ENCODE results near the gene ZBTB7C. TPM values are rescaled to one million over a fixed set of nuclear protein-coding genes. Genes with fewer than 3 reads are reported as not detected.

Gene ZBTB7C
- total RNA-seq, 1 donor from 2014 or later: 13.0 TPM

- no peak for TF ChIP-seq CTCF (conservative IDR thresholded peaks at IDR 0.05)
- Mint-ChIP-seq H3K36me3 (peaks cover 4% of the 10 kb centered on the region), H3K4me1 (ENCODE audit: unreplicated experiment) (peaks cover 35% of the 10 kb centered on the region), H3K27me3 (peaks cover 38% of the 10 kb centered on the region), H3K4me3 (no peak overlapping the region), H3K9me3 (no peaks in the 10 kb centered on the region), H3K27ac (no peak overlapping the region)
- no peak for DNase-seq (ENCODE audit: extremely low spot score, unreplicated experiment)
Observed at GRCh38 chr18:48142353-48142752, 266.8 kb downstream of the ZBTB7C start.

- Mint-ChIP-seq H3K27ac (no peak overlapping the region), H3K4me1 (ENCODE audit: unreplicated experiment) (peaks cover 39% of the 10 kb centered on the region), H3K27me3 (peaks cover 48% of the 10 kb centered on the region), H3K4me3 (no peak overlapping the region), H3K9me3 (no peaks in the 10 kb centered on the region), H3K36me3 (peaks cover 4% of the 10 kb centered on the region)
- no peak for TF ChIP-seq CTCF (conservative IDR thresholded peaks at IDR 0.05)
- DNase-seq (ENCODE audit: extremely low spot score, unreplicated experiment): no peak
Observed at GRCh38 chr18:48140731-48141130, 268.5 kb downstream of the ZBTB7C start.

- Mint-ChIP-seq H3K27ac (peak overlapping the region; percentile 32), H3K4me3 (peak overlapping the region; percentile 66), H3K36me3 (peaks cover 4% of the 10 kb centered on the region), H3K9me3 (no peaks in the 10 kb centered on the region), H3K27me3 (peaks cover 58% of the 10 kb centered on the region), H3K4me1 (ENCODE audit: unreplicated experiment) (peaks cover 46% of the 10 kb centered on the region)
- DNase-seq (ENCODE audit: extremely low spot score, unreplicated experiment): no peak
- TF ChIP-seq CTCF (conservative IDR thresholded peaks at IDR 0.05): no peak
Observed at GRCh38 chr18:48139431-48140347, 269.5 kb downstream of the ZBTB7C start.

GRCh38 chr18:48138660-48139430 lies 270.3 kb downstream of the ZBTB7C start:
- peaks cover 4% of the 10 kb centered on the region for H3K36me3 Mint-ChIP-seq
- no peak overlapping the region for H3K4me3 Mint-ChIP-seq
- DNase-seq (ENCODE audit: extremely low spot score, unreplicated experiment): no peak
- TF ChIP-seq CTCF (conservative IDR thresholded peaks at IDR 0.05): no peak
- H3K9me3 Mint-ChIP-seq: no peaks in the 10 kb centered on the region
- peaks cover 63% of the 10 kb centered on the region for H3K27me3 Mint-ChIP-seq
- H3K4me1 Mint-ChIP-seq (ENCODE audit: unreplicated experiment): peaks cover 51% of the 10 kb centered on the region
- peak overlapping the region; percentile 91 for H3K27ac Mint-ChIP-seq

- Mint-ChIP-seq H3K4me3 (peak overlapping the region; percentile 88), H3K27me3 (peaks cover 58% of the 10 kb centered on the region), H3K27ac (peak overlapping the region; percentile 91), H3K36me3 (no peaks in the 10 kb centered on the region), H3K9me3 (no peaks in the 10 kb centered on the region), H3K4me1 (ENCODE audit: unreplicated experiment) (peaks cover 51% of the 10 kb centered on the region)
- DNase-seq (ENCODE audit: extremely low spot score, unreplicated experiment): no peak
- peak; percentile 43 for TF ChIP-seq CTCF (conservative IDR thresholded peaks at IDR 0.05)
Observed at GRCh38 chr18:48138210-48138609, 271.0 kb downstream of the ZBTB7C start.

All from type B pancreatic cell (in vitro differentiated cells).